Thyroid gland (tissue), 4 donors: ENCODE results near the gene MVB12B.

ENCODE experiments used
- CTCF ChIP-seq, 6 experiments: fragments of 200-600 bp in 3 of 6; fragments of 450-650 bp in 3 of 6; sonication (generic) in 3 of 6; IDR thresholded peaks; one replicate each; pipeline ENCODE4 v1.5.1; 2016 to 2019; ENCODE audit warnings: antibody characterized with exemption in 6 of 6, mild to moderate bottlenecking in 2 of 6, inconsistent platforms in 1 of 6, moderate library complexity in 1 of 6
- POLR2A ChIP-seq, 2 donors: fragments of 450-650 bp; IDR thresholded peaks; one replicate each; pipeline ENCODE4 v1.6.1; 2017; ENCODE audit warnings: antibody characterized with exemption in 2 of 2, mild to moderate bottlenecking in 2 of 2, moderate library complexity in 1 of 2

- no peak for TF ChIP-seq CTCF (IDR thresholded peaks at IDR 0.05)
- no peak for TF ChIP-seq POLR2A (IDR thresholded peaks at IDR 0.05)
These were observed 126.7 kb downstream of the MVB12B start for GRCh38 chr9:126453156-126453963.
